C4-2B (cell line): ENCODE results near the gene GFRA1.
"Not testable (repeated sequence)": the region's sequence is repeated elsewhere in the genome, so short reads cannot be mapped to it uniquely, and the experiment has no call there.

Experiments used
- H3K27ac ChIP-seq: fragments of 450-650 bp; 2 replicates; pipeline ENCODE4 v1.5.1; 2017
- ZFX ChIP-seq: fragments of 450-650 bp; IDR thresholded peaks from 2 replicates; pipeline ENCODE4 v1.6.1; 2017
- TF ChIP-seq, protein P1 (sequence below): fragments of 450-650 bp; conservative IDR thresholded peaks from 2 replicates; pipeline ENCODE4 v1.5.1; 2017; ENCODE audit warnings: mild to moderate bottlenecking

GFRA1 gene

DNA sequence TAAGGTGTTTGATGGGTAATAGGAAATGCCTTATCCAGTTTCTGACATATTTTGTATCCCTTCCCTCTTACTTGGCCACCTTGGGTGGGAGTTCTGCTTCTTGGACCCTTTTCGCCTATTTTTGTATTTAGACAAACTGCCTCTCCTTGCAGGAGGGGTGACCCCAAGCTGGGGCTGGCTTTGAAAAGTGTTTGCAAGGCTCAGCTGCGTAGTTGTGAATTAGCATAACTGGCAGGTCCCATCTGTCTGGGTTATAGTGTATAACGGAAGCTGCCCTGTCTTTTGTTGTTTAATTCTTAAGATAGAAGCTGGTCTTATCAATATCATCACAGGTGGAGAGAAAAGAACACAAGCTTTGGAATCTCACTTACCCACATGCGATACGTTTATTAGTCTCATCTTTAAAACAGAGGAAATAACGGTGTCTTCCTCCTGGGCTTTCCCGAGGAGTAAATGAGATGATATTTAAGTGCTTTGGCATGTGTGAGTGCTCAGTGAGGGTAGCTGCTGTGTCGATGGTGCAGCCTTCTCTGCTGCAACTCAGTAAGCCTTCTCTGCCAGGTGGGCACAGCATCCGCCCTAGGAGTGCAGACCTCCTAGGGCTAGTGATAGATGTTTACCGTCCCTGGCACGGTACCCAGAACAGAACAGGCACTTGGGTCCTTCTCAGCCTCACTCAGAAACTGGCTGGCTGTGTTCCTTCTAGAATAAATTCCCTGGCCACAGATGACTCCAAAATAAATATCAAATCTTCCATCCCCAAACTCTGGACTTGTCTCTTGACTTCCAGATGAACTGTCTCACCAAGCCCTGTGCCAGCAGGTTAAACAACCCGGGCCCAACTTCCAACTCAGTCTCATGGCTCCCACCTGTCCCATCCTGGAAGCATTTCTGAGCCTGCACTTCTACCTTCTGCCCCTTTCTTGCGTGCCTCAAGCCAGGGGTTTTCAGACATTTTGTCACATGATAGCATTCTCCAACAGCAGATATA lies 227.3 kb downstream of the GFRA1 start:
- TF ChIP-seq ZFX, result no peak
- TF ChIP-seq, protein P1, sequence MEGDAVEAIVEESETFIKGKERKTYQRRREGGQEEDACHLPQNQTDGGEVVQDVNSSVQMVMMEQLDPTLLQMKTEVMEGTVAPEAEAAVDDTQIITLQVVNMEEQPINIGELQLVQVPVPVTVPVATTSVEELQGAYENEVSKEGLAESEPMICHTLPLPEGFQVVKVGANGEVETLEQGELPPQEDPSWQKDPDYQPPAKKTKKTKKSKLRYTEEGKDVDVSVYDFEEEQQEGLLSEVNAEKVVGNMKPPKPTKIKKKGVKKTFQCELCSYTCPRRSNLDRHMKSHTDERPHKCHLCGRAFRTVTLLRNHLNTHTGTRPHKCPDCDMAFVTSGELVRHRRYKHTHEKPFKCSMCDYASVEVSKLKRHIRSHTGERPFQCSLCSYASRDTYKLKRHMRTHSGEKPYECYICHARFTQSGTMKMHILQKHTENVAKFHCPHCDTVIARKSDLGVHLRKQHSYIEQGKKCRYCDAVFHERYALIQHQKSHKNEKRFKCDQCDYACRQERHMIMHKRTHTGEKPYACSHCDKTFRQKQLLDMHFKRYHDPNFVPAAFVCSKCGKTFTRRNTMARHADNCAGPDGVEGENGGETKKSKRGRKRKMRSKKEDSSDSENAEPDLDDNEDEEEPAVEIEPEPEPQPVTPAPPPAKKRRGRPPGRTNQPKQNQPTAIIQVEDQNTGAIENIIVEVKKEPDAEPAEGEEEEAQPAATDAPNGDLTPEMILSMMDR, result no peak
- no peak overlapping the region for H3K27ac ChIP-seq

DNA sequence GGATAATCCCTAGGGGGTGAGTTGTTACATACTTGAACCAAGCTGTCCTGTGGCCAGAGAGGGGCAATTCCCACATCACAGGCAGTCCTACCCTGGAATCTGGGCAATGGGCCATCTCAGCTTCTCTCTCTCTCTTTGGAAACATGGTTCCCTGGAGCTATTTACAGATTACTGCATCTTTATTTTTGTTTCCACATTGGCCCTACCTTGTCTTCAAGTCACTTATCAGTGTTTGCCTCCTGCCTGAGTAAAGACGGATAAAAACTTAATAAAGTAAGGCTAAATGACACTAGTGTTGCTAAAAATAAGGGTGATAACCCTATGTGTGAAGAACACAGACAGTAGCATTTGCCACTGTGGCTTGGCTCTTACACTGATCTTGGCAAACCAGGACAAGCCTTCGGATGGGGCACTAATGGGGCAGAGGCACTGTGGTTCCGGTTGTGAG lies 228.2 kb downstream of the GFRA1 start:
- no peak for TF ChIP-seq ZFX
- TF ChIP-seq, protein P1, result no peak
- H3K27ac ChIP-seq, result no peak overlapping the region

DNA sequence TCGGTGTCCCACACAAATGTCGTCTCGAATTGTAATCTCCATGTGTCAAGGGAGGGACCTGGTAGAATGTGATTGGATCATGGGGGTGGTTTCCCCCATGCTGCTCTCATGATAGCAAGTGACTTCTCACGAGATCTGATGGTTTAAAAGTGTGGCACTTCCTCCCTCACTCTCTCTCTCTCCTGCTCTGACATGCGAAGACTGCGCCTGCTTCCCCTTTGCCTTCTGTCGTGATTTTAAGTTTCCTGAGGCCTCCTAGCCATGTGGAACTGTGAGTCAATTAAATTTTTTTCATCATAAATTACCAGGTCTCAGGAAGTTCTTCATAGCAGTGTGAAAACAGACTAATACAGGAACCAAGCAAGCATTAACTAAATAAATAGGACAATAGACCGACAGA lies 229.1 kb downstream of the GFRA1 start:
- H3K27ac ChIP-seq, result no peak overlapping the region
- no peak for TF ChIP-seq ZFX
- TF ChIP-seq, protein P1, result no peak

DNA sequence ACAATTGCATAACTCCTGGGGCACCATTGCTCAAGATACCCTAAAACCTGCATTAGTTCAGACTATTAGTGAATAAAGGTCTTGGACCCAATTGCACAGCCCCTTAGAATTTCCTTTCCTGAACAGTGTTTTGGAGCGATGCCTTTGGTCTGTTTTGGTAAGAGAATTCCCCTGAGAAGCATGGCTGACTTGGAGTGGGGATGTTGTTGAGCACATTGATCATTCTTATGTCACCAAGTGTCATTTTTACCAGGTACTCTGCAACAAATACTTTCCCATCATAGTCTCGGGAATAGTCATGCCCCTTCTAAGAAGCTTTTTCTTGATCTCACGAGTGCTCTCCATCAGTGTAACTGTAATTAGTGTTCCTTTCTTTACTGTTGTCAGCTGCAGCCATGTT lies 229.7 kb downstream of the GFRA1 start:
- no peak for TF ChIP-seq ZFX
- TF ChIP-seq, protein P1, result no peak
- H3K27ac ChIP-seq, result no peak overlapping the region

DNA sequence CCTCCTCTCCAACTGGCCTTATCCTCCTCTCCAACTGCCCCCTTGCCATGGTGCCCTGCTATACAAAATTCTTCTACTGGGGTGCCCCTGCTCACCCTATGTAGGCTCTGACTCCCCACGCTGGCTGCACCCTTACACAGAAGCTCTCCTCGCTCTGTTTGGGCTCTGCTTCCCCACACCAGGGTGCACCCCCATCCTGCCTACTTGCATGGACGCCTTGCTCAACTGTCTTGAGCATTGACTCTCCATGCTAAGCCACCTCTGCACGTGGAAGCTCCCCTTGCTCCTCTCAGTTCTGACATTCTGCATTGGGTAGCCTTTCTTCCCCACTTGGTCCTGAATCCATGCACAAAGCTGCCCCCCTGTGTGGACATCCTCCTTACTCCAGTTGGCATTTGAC lies 231.1 kb downstream of the GFRA1 start:
- no peak overlapping the region for H3K27ac ChIP-seq
- TF ChIP-seq, protein P1, result no peak
- TF ChIP-seq ZFX, result no peak

DNA sequence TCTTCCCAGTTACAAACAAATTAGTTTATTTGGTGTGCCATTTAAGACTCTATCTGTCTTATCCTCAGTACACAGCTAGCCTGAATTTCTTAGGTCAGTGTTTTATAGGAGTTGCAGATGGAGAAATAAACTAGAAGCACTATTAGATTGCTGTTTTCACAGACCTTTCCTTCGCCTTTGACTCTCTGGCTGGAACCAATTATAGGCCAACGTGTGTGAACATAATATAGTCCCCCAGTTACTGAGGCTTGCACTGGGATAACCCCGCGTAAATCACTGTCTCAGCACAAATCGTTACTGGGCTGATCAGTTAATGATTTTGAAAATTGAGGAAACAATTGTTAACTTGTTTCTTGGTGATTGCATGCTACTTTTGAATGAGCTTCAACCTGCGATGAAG lies 233.4 kb downstream of the GFRA1 start:
- TF ChIP-seq ZFX, result no peak
- TF ChIP-seq, protein P1, result no peak
- H3K27ac ChIP-seq, result no peak overlapping the region

DNA sequence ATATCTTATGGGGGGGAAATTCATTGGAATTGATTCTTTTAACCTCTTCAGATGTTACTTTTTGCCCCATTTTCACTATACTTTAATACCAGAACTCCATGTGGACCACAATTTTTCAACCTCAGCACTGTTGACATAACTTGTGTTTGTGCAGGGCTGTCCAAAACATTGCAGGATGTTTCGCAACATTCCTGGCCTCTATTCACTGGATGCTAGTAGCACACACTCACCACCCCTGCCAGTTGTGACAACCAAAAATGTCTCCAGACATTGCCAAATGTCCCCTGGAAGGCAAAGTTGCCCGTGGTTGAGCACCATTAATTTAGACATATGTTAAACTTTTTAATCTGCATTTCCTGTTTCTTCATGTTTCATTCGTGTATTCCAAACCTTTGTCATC lies 234.7 kb downstream of the GFRA1 start:
- TF ChIP-seq, protein P1, result no peak
- TF ChIP-seq ZFX, result no peak
- no peak overlapping the region for H3K27ac ChIP-seq

DNA sequence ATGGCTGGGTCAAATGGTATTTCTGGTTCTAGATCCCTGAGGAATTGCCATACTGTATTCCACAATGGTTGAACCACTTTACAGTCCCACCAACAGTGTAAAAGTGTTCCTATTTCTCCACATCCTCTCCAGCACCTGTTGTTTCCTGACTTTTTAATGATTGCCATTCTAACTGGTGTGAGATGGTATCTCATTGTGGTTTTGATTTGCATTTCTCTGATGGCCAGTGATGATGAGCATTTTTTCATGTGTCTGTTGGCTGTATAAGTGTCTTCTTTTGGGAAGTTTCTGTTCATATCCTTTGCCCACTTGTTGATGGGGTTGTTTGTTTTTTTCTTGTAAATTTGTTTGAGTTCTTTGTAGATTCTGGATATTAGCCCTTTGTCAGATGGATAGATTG lies 237.6 kb downstream of the GFRA1 start:
- H3K27ac ChIP-seq, result not testable (repeated sequence)
